Upper lobe of left lung (tissue), 4 donors: ENCODE data around the gene NUP214.

Experiments
- CTCF ChIP-seq, 6 experiments: fragments of 450-650 bp in 4 of 6; fragments of 200-600 bp in 2 of 6; sonication (generic) in 2 of 6; IDR thresholded peaks; one replicate each; pipeline ENCODE4 v1.5.1; 2016 to 2019; ENCODE audit warnings: antibody characterized with exemption in 6 of 6
- EP300 ChIP-seq, 4 donors: sonication (generic); formaldehyde crosslinking; IDR thresholded peaks; one replicate each; pipeline ENCODE4 v1.5.1; 2017; ENCODE audit warnings: antibody characterized with exemption in 4 of 4, control low read depth in 2 of 4

- TF ChIP-seq EP300 (IDR thresholded peaks at IDR 0.05), result no peak
- TF ChIP-seq CTCF (IDR thresholded peaks at IDR 0.05), result no peak
Measured at GRCh38 chr9:131112374-131113154, 12.8 kb upstream of the NUP214 start.
